ENCODE measurements around the gene CASKIN2.
"Not testable (repeated sequence)": the region's sequence is repeated elsewhere in the genome, so short reads cannot be mapped to it uniquely, and the experiment has no call there.

The CASKIN2 gene

GRCh38 chr17:75488693-75489510 lies 26.4 kb downstream of the CASKIN2 start:
- DNase-seq: no peak

- no peak for DNase-seq
Observed at GRCh38 chr17:75487351-75488070, 27.8 kb downstream of the CASKIN2 start.

GRCh38 chr17:75486951-75487350 lies 28.4 kb downstream of the CASKIN2 start:
- no peak for DNase-seq

- DNase-seq: no peak
Observed at GRCh38 chr17:75486151-75486550, 29.2 kb downstream of the CASKIN2 start.

GRCh38 chr17:75485688-75486087 lies 29.6 kb downstream of the CASKIN2 start:
- no peak for DNase-seq

- DNase-seq: no peak
Observed at GRCh38 chr17:75482098-75482942, 33.0 kb downstream of the CASKIN2 start.

GRCh38 chr17:75481194-75482068 lies 33.9 kb downstream of the CASKIN2 start:
- DNase-seq: no peak

GRCh38 chr17:75480281-75480680 lies 35.1 kb downstream of the CASKIN2 start:
- DNase-seq: no peak

GRCh38 chr17:75478508-75478907 lies 36.8 kb downstream of the CASKIN2 start:
- DNase-seq: no peak

GRCh38 chr17:75477490-75477862 lies 37.9 kb downstream of the CASKIN2 start:
- DNase-seq: not testable (repeated sequence)

- no peak for DNase-seq
Observed at GRCh38 chr17:75476752-75477489, 38.4 kb downstream of the CASKIN2 start.

GRCh38 chr17:75476271-75476671 lies 39.1 kb downstream of the CASKIN2 start:
- DNase-seq: no peak

GRCh38 chr17:75475851-75476250 lies 39.5 kb downstream of the CASKIN2 start:
- no peak for DNase-seq

GRCh38 chr17:75475144-75475835 lies 40.0 kb downstream of the CASKIN2 start:
- no peak for DNase-seq

- no peak for DNase-seq
Observed at GRCh38 chr17:75474736-75475135, 40.6 kb downstream of the CASKIN2 start.

GRCh38 chr17:75473246-75473645 lies 42.1 kb downstream of the CASKIN2 start:
- no peak for DNase-seq

GRCh38 chr17:75472119-75472518 lies 43.2 kb downstream of the CASKIN2 start:
- no peak for DNase-seq

- no peak for DNase-seq
Observed at GRCh38 chr17:75471207-75471606, 44.1 kb downstream of the CASKIN2 start.

- DNase-seq: no peak
Observed at GRCh38 chr17:75468779-75469373, 46.5 kb downstream of the CASKIN2 start.

GRCh38 chr17:75468291-75468754 lies 47.0 kb downstream of the CASKIN2 start:
- no peak for DNase-seq

Measured in NCI-H526 (cell line).